HEK293 (cell line): ENCODE results near the gene TMEM135.

Experiments used
- CTCF ChIA-PET: fragments of 350-600 bp; formaldehyde crosslinking; extraction: SDS; loops from one replicate; lab custom pipeline; 2021; ENCODE audit warnings: antibody characterized with exemption; lab: Yijun Ruan, JAX
- POLR2A ChIA-PET: fragments of 300-600 bp; formaldehyde crosslinking; extraction: SDS; loops from one replicate; lab custom pipeline; 2020; ENCODE audit warnings: antibody characterized with exemption, inconsistent platforms; lab: Yijun Ruan, JAX
- H3K27ac ChIP-seq: fragments of 200-500 bp; sonication (Bioruptor generic); 2 replicates; pipeline ENCODE4 v1.5.1; 2014; ENCODE audit warnings: low read depth, low read length, control low read depth, inconsistent platforms; ENCODE audit errors: extremely low read depth
- H3K36me3 ChIP-seq, 2 experiments: fragments of 200-500 bp in 1 of 2; sonication (Bioruptor generic) in 1 of 2; 1 replicate in 1 of 2; 2 replicates in 1 of 2; pipeline ENCODE4 v1.5.1; 2014 to 2017; ENCODE audit warnings: inconsistent platforms in 2 of 2, low read length in 2 of 2; ENCODE audit not compliant: control insufficient read depth in 2 of 2, insufficient read depth in 1 of 2
- H3K4me1 ChIP-seq: fragments of 200-500 bp; sonication (Bioruptor generic); 2 replicates; pipeline ENCODE4 v1.5.1; 2014; ENCODE audit warnings: mild to moderate bottlenecking, low read length, inconsistent platforms; ENCODE audit not compliant: control insufficient read depth, insufficient read depth
- H3K4me3 ChIP-seq: 2 replicates; pipeline ENCODE4 v1.5.1; 2011; ENCODE audit warnings: low read depth, mild to moderate bottlenecking, control low read depth, low read length, moderate library complexity
- H3K9me3 ChIP-seq: fragments of 200-500 bp; sonication (Bioruptor generic); 2 replicates; pipeline ENCODE4 v1.5.1; 2014; ENCODE audit warnings: low read depth, low read length, inconsistent platforms; ENCODE audit not compliant: control insufficient read depth, insufficient read depth
- BCL6B ChIP-seq: fragments of 450-650 bp; formaldehyde crosslinking; IDR thresholded peaks from 2 replicates; pipeline ENCODE4 v1.5.1; 2017; ENCODE audit warnings: missing biosample characterization, missing genetic modification characterization
- SP2 ChIP-seq: fragments of 450-650 bp; formaldehyde crosslinking; IDR thresholded peaks from 2 replicates; pipeline ENCODE4 v1.5.1; 2016; ENCODE audit warnings: missing biosample characterization, missing genetic modification characterization
- ZNF140 ChIP-seq: fragments of 450-650 bp; formaldehyde crosslinking; IDR thresholded peaks from 2 replicates; pipeline ENCODE4 v1.5.1; 2016; ENCODE audit warnings: missing biosample characterization, missing genetic modification characterization
- ZNF148 ChIP-seq: fragments of 450-650 bp; formaldehyde crosslinking; IDR thresholded peaks from 2 replicates; pipeline ENCODE4 v1.5.0; 2017; ENCODE audit warnings: missing biosample characterization, missing genetic modification characterization, borderline replicate concordance
- ZNF266 ChIP-seq: fragments of 450-650 bp; formaldehyde crosslinking; IDR thresholded peaks from 2 replicates; pipeline ENCODE4 v1.5.1; 2016; ENCODE audit warnings: missing biosample characterization, missing genetic modification characterization, low read depth
- ZNF488 ChIP-seq: fragments of 450-650 bp; formaldehyde crosslinking; IDR thresholded peaks from 2 replicates; pipeline ENCODE4 v1.5.1; 2016; ENCODE audit warnings: missing biosample characterization, missing genetic modification characterization
- ZNF530 ChIP-seq: fragments of 450-650 bp; formaldehyde crosslinking; IDR thresholded peaks from 2 replicates; pipeline ENCODE4 v1.5.1; 2016; ENCODE audit warnings: low read depth, missing biosample characterization, missing genetic modification characterization
- ZNF558 ChIP-seq: fragments of 450-650 bp; formaldehyde crosslinking; IDR thresholded peaks from 2 replicates; pipeline ENCODE4 v1.5.1; 2016; ENCODE audit warnings: missing biosample characterization, missing genetic modification characterization
- ZNF654 ChIP-seq: fragments of 450-650 bp; formaldehyde crosslinking; IDR thresholded peaks from 2 replicates; pipeline ENCODE4 v1.5.1; 2016; ENCODE audit warnings: low read depth, missing biosample characterization, missing genetic modification characterization
- ZNF830 ChIP-seq: fragments of 450-650 bp; IDR thresholded peaks from 2 replicates; pipeline ENCODE4 v1.5.0; 2018; ENCODE audit warnings: missing biosample characterization, missing genetic modification characterization, low read depth, mild to moderate bottlenecking, moderate library complexity
- TF ChIP-seq, protein P1 (sequence below): fragments of 450-650 bp; formaldehyde crosslinking; conservative IDR thresholded peaks from 2 replicates; pipeline ENCODE4 v1.5.1; 2016; ENCODE audit warnings: low read depth, missing biosample characterization, missing genetic modification characterization
- TF ChIP-seq, protein P2 (sequence below): fragments of 450-650 bp; formaldehyde crosslinking; IDR thresholded peaks from 2 replicates; pipeline ENCODE4 v1.5.1; 2016; ENCODE audit warnings: missing biosample characterization, missing genetic modification characterization

TMEM135 gene

GRCh38 chr11:87255589-87255988 lies 217.9 kb downstream of the TMEM135 start:
- Histone ChIP-seq H3K36me3 (no peaks in the 10 kb centered on the region), H3K4me1 (no peaks in the 10 kb centered on the region), H3K9me3 (no peaks in the 10 kb centered on the region), H3K4me3 (no peak overlapping the region), H3K27ac (no peak overlapping the region)
- TF ChIP-seq ZNF830 (tag by site-specific recombination), result no peak
- no peak for TF ChIP-seq ZNF488 (tag by site-specific recombination)
- TF ChIP-seq, protein P1, sequence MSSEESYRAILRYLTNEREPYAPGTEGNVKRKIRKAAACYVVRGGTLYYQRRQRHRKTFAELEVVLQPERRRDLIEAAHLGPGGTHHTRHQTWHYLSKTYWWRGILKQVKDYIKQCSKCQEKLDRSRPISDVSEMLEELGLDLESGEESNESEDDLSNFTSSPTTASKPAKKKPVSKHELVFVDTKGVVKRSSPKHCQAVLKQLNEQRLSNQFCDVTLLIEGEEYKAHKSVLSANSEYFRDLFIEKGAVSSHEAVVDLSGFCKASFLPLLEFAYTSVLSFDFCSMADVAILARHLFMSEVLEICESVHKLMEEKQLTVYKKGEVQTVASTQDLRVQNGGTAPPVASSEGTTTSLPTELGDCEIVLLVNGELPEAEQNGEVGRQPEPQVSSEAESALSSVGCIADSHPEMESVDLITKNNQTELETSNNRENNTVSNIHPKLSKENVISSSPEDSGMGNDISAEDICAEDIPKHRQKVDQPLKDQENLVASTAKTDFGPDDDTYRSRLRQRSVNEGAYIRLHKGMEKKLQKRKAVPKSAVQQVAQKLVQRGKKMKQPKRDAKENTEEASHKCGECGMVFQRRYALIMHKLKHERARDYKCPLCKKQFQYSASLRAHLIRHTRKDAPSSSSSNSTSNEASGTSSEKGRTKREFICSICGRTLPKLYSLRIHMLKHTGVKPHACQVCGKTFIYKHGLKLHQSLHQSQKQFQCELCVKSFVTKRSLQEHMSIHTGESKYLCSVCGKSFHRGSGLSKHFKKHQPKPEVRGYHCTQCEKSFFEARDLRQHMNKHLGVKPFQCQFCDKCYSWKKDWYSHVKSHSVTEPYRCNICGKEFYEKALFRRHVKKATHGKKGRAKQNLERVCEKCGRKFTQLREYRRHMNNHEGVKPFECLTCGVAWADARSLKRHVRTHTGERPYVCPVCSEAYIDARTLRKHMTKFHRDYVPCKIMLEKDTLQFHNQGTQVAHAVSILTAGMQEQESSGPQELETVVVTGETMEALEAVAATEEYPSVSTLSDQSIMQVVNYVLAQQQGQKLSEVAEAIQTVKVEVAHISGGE, result no peak
- TF ChIP-seq ZNF530 (tag by site-specific recombination), result no peak
- TF ChIP-seq ZNF140 (tag by site-specific recombination), result no peak
- TF ChIP-seq ZNF654 (tag by site-specific recombination), result no peak
- TF ChIP-seq, protein P2, sequence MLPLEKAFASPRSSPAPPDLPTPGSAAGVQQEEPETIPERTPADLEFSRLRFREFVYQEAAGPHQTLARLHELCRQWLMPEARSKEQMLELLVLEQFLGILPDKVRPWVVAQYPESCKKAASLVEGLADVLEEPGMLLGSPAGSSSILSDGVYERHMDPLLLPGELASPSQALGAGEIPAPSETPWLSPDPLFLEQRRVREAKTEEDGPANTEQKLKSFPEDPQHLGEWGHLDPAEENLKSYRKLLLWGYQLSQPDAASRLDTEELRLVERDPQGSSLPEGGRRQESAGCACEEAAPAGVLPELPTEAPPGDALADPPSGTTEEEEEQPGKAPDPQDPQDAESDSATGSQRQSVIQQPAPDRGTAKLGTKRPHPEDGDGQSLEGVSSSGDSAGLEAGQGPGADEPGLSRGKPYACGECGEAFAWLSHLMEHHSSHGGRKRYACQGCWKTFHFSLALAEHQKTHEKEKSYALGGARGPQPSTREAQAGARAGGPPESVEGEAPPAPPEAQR (tag by site-specific recombination), result no peak
- no peak for TF ChIP-seq SP2 (tag by site-specific recombination)
- TF ChIP-seq ZNF148 (tag by site-specific recombination), result no peak
- TF ChIP-seq ZNF266, result no peak
- ChIA-PET POLR2A (no interaction called here), CTCF (no interaction called here)

DNA sequence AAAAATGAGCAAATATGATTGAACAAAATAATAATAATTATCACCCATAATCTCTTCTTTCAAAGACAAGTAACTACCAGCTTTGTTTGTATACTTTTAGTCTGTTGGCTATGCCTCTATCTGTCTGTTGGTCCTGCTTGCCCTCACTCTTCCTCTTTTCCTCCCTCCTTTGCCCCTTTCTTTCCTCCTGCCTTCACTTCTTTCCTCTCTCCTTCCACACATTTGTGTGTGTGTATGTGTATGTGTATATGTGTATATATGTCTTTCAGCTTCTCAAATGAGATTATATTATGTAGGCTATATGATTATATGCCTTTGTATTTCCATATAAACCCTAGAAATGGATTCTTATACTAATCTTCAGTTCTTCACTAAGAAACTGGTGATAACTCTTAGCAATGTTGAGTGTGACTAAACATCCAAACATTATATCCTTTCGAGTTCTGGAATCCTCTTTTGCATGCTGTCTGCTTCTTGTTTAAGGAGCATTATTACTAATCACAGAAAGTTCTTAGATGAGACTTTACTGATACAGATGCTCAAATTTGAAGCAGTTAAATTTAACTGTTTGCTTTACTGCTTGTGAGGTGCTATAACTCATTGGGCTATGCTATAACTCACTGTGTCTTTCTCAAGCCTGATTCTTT lies 219.1 kb downstream of the TMEM135 start:
- ChIA-PET POLR2A (no interaction called here), CTCF (no interaction called here)
- H3K36me3 ChIP-seq, result no peaks in the 10 kb centered on the region
- no peak overlapping the region for H3K4me3 ChIP-seq
- no peak overlapping the region for H3K27ac ChIP-seq
- no peak for TF ChIP-seq BCL6B (tag by site-specific recombination)
- peak; percentile 95 for TF ChIP-seq ZNF558 (tag by site-specific recombination)
- H3K4me1 ChIP-seq, result no peaks in the 10 kb centered on the region
- no peaks in the 10 kb centered on the region for H3K9me3 ChIP-seq
